Dedifferentiated amniotic fluid mesenchymal stem cell (primary cell): Measurements from ENCODE around the gene GPR143.

ENCODE experiments used
- DNase-seq: peaks from one replicate; pipeline ENCODE4 v3.0.0-alpha.2; 2016; ENCODE audit errors: extremely low spot score

GPR143 gene

GRCh38 chrX:9708086-9708485 lies 57.6 kb downstream of the GPR143 start:
- no peak for DNase-seq

- DNase-seq = no peak
These were observed 58.2 kb downstream of the GPR143 start for GRCh38 chrX:9707306-9708033.

- no peak for DNase-seq
These were observed 59.2 kb downstream of the GPR143 start for GRCh38 chrX:9706421-9706820.

GRCh38 chrX:9704876-9705465 lies 60.7 kb downstream of the GPR143 start:
- no peak for DNase-seq

- DNase-seq = no peak
These were observed 62.2 kb downstream of the GPR143 start for GRCh38 chrX:9703406-9703805.

- no peak for DNase-seq
These were observed 63.9 kb downstream of the GPR143 start for GRCh38 chrX:9701790-9702189.

- DNase-seq = no peak
These were observed 65.1 kb downstream of the GPR143 start for GRCh38 chrX:9700555-9700954.

GRCh38 chrX:9698576-9698975 lies 67.1 kb downstream of the GPR143 start:
- DNase-seq = no peak

GRCh38 chrX:9693307-9694001 lies 72.2 kb downstream of the GPR143 start:
- DNase-seq = no peak

GRCh38 chrX:9690046-9690445 lies 75.6 kb downstream of the GPR143 start:
- no peak for DNase-seq

GRCh38 chrX:9688833-9689232 lies 76.8 kb downstream of the GPR143 start:
- no peak for DNase-seq

- DNase-seq = no peak
These were observed 77.7 kb downstream of the GPR143 start for GRCh38 chrX:9687899-9688298.

GRCh38 chrX:9683350-9683749 lies 82.3 kb downstream of the GPR143 start:
- DNase-seq = no peak

- DNase-seq = no peak
These were observed 82.8 kb downstream of the GPR143 start for GRCh38 chrX:9682861-9683260.

- no peak for DNase-seq
These were observed 83.2 kb downstream of the GPR143 start for GRCh38 chrX:9682456-9682855.

- DNase-seq = no peak
These were observed 84.2 kb downstream of the GPR143 start for GRCh38 chrX:9681422-9681821.

- no peak for DNase-seq
These were observed 84.6 kb downstream of the GPR143 start for GRCh38 chrX:9681011-9681410.

GRCh38 chrX:9678215-9678965 lies 87.3 kb downstream of the GPR143 start:
- no peak for DNase-seq

GRCh38 chrX:9677098-9677739 lies 88.4 kb downstream of the GPR143 start:
- no peak for DNase-seq

GRCh38 chrX:9676738-9677097 lies 88.9 kb downstream of the GPR143 start:
- DNase-seq = no peak

- no peak for DNase-seq
These were observed 89.3 kb downstream of the GPR143 start for GRCh38 chrX:9676306-9676705.
